Measurements from ENCODE around the gene CATSPERD.
A peak's percentile ranks its signal among the peaks of the same experiment; 100 is the strongest.

The CATSPERD gene

DNA sequence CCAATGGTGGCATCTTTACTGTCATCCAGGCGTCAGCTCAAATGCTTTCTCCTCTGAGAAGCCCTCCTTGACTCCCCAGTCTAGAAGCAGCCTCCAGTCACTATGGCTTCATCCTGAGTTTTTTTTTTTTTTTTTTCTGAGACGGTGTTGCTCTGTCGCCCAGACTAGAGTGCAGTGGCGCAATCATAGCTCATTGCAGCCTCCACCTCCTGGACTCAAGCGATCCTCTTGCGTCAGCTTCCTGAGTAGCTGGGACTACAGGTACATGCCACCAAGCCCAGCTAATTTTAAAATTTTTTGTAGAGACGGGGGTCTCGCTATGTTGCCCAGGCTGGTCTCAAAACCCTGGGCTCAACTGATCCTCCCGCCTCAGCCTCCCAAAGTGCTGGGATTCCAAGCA is 88.6 kb downstream of the CATSPERD start:
- DNase-seq = no peak

DNA sequence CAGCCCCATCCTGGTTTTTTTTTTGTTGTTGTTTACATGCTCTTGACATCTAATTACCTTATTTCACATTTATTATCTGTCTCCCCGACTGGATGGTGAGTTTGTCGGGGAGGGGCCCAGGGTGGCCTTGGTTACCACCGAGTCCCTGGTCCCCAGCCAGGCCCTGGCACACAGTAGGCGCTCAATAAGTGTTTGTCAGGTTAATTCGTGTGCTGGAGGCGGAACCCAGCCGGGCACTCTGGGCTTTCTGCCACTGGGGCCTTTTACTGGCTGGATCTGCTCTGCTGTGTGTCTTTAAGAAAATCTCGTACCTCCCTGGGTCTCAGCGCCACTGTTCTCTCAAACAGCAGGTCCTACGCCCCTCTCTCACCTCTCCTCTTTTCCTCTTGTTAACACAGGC is 89.0 kb downstream of the CATSPERD start:
- DNase-seq = no peak

DNA sequence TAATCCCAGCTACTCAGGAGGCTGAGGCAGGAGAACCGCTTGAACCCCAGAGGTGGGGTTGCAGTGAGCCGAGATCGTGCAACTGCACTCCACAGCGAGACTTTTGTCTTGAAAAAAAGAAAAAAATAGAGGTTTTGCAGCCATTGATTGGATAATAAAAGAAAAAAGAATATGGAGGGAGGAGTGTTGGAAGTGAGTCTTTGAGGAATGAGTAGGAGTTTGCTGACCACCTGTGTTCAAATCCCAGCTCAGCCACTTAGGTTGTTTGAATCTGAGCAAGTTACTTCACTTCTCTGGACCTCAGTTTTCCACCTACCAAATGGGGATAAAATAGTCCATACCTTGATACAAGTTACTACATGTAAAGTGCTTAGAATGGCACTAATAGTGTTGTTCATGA is 90.7 kb downstream of the CATSPERD start:
- DNase-seq = no peak

DNA sequence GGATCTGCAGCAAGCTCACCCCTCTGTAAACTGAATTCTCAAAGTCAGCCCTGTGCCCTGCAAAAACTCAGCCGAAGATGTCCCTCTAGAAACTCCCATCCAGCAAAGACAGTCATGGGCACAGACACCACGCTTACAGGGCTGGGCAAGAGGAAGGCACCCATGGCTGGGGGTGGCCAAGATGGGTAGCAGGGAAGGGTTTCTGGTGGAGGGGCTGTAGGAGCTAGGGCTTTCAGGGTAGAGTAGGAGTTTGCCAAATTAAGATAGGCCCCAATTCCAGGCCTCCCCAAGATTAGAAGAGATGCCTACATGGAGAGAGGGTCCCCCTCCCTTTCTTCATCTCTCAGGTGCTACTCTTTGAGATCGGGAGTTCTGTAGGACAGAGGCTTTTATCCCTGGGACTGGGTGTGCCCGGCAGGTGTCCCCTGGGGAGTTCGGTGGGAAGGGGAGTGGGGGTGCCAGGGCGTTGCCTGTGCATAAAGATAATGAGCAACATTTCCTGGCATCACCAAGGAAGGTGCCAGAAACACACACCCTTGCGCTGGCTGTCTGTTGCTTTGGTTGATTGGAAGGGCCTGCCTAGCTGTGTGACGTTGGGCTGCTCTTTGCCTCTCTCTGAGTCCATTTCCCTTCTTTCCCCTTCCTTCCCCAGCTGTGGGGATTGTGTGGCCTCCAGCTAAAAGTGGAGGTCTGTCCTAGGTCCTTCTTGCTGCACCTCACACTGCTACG is 93.8 kb downstream of the CATSPERD start:
- no peak for DNase-seq

DNA sequence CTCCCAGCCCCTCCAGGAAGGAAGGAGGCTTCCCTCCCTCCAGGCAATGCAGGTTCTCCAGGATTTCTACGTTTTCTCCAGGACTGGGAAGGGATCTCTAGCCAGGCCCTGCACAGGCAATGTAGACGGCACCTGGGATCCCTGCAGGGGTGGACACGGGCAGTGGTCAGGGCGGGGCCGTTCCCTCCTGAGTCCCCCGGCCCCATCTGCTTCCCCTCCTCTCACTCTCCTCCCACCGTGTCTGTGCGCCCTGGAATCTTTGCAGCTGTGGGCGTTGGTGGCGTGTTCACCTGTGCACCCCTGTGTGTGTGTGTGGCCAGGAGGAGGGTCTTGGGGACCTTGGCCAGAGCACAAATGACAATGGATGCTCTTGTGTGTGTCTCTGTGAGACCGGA is 94.4 kb downstream of the CATSPERD start:
- DNase-seq = no peak

DNA sequence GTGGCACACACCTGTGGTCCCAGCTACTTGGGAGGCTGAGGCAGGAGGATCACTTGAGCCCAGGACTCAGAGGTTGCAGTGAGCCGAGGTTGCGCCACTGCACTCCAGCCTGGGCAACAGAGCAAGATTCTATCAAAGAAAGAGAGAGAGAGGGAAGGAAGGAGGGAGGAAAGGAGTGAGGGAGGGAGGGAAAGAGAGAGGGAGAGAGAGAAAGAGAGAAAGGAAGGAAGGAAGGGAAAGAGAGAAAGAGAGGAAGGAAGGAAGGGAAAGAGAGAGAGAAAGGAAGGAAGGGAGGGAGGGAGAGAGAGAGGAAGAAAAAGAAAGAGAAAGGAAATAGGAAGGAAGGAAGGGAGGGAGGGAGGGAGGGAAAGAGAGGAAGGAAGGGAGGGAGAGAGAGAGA is 96.8 kb downstream of the CATSPERD start:
- no peak for DNase-seq

DNA sequence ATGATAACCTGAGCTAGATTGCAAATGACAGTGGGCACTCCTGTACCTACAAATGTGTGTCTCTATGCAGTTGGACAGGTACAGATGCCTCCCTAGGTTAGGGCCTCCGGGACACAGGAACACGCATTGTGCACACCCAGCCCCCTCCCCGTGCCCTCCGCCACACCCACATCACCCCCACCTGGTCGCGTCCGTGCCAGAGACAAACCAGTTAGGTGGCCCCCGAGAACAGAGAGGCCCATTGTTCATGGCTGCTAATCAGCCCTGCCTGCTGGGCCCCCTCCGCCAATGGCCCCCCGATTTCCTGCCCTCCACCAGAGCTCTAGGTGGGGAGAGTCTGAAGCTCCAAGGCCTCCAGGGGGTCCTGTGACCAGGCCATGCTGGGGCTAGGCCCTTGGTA is 98.2 kb downstream of the CATSPERD start:
- DNase-seq = no peak

DNA sequence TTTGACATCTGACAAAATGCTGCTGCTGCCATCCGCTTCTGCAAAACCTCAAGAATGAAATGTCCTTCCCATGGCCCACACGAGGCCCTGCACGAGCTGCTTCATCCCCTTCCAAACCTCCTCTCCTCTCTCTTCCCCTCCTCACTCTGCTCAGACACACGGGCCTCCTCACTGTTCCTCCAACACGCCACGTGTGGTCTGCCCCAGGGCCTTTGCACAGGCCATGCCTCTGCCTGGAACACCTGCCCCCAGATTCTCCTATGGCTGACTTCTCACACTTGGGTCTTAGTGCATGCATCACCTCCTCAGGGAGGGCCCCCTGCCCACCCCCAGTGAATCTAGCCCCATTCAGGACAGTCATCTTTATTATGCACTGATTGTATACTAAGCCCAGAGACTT is 100.3 kb downstream of the CATSPERD start:
- no peak for DNase-seq

DNA sequence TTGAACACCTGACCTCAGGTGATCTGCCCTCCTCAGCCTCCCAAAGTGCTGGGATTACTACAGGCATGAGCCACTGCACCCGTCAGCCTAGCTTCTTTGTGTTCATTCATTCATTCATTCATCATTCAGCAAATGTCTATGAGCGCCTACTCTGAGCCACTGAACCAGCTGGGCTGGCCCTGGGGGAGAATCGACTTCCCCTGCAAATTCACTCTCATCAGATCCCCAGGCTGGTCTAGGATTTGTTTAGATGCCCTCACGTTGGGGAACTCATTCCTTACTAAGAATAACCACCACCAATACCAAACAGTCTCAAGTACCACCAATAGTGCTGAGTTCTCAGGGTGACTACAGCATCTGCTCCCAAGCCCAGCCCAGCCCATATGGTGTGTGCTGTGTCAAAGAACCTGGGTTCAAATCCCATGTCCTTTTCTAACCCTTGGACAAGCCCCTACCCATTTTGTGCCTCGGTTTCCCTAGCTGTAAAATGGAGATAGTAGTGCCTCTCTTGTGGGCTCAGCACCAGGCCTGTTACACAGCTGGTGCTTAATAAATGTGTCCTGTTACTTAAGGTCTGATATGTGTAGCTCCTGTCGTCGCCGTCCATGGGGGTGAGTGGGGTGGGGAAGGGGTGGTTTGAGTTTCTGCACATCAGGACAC is 101.2 kb downstream of the CATSPERD start:
- DNase-seq = no peak

DNA sequence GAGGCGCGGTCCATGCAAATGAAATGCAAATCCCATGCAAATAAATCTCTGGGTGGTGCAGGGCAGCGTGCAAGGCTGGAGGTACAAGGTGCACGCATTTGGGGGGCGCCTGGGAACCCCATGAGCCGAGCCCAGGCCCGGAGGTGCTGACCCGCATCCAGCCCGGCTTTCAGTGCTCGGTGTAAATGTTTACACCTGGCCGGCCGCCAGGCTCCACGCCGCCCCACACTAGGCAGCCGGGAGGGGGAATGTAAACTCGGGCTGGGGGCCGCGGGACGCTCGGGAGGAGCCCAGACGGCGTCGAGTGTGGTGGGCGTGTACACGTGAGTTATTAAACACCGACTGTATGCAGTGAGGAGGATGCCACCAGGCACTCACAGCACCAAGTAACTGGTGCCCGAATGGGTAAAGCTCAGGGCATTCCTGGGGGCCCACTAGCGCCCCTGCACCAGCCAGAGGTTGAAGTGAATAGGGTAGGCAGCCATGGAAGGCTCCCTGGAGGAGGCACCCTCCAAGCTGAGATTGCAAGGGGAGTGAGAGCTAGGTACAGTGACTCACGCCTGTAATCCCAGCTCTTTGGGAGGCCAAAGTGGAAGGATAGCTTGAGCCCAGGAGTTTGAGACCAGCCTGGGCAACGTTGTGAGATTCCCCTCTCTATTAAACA is 101.9 kb downstream of the CATSPERD start:
- no peak for DNase-seq

DNA sequence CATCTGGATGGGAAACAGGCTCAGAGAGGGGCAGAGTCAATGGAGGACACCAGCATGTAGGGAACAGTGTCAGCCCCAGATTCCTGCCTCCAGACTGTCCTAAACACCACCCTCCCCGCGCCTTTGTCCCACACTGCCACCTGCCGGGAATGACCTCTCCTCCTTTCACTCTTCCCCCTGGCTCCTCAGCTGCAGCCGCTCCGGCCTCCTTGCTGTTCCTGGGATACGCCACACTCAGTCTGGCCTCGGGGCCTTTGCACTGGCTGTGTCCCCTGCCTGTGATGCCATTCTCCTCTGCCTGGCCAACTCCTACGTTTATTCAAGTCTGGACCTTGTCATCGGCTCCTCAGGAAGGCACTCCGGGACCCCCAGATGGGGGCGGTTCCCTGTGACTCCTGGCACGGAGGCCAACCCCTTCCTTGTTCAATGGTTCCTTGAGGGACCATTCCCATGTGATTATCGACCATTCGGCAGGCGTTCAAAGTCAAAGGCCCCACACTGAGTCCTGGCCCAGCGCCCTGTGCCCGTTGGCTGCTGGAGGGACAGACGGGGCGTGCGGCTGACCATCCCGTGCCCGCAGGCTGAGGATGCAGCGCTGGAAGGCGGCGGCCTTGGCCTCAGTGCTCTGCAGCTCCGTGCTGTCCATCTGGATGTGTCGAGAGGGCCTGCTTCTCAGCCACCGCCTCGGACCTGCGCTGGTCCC is 103.3 kb downstream of the CATSPERD start:
- no peak for DNase-seq

DNA sequence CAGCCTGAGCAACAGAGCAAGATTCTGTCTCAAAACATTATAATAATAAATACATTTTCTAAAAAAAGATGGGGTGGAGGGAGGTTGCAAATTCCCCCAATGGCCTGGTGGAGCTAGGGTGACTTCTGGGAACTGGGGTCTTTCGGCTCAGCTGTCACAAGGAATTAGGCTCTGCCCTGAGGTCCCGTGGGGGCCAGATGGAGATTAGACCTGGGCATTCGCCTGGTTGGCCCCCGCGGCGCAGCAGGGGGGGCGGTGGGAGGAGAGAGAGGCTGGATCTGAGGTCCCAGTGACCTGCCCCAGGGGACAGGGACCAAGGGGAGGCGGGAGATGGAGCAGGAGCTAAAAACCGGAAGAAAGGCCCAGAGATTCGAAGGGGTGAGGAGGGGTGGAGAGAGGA is 104.3 kb downstream of the CATSPERD start:
- peak; percentile 60 for DNase-seq

DNA sequence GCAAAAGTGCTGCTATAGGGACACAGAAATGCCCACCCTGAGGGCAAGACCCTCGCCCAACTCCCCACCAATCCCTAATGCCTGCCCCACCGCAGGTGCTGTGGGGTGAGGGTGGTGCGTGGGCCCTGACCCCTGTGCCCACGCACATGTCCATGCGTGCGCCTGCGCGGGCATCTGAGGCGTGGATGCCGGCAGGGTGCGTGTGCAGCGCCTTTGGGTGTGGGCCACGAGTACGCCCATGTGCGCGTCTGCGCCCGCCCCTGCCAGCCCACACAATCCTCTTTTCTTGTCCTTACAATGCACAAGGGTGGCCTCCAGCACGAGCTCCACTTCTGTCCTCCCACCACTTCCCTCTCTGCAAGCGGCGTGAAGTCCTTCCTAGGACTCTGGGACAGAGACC is 104.7 kb downstream of the CATSPERD start:
- DNase-seq = no peak

DNA sequence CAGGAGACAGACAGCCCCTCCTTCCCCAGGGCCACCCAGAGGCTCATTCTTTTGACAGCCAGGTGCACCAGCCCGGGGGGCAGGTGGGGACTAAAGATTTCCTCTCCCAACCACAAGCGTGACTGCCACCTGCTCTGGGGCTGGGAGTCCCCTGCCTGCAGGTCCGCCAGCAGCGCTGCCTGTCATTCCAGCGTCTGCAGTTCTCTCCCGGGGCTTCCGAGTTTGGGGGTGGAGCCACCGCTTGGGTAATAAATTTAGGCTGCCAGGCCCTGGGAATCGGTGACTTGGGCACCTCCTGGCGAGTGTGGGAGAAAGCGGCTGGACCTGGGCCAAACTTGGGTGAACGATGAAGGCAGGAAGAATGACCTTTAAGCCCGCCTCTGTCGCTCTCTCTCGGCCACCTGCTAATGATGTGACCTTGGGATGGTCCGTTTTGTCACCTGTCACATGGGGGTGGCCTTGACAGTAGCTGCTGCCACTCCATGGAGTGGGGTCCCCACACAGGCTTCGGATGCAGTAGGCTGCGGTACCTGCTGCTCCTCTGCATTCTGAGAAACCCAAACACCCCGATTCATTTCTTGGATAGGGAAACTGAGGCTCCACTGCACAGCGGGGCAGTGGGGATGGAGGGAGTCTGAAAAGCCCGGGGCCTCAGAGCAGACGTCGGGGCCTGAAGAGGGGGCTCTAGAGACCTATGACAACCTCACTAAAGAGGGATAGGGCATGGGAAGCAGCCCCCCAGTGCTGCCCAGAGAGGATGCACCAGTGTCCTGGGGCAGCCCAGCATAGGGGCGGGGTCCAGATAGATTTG is 106.3 kb downstream of the CATSPERD start:
- peak; percentile 62 for DNase-seq

DNA sequence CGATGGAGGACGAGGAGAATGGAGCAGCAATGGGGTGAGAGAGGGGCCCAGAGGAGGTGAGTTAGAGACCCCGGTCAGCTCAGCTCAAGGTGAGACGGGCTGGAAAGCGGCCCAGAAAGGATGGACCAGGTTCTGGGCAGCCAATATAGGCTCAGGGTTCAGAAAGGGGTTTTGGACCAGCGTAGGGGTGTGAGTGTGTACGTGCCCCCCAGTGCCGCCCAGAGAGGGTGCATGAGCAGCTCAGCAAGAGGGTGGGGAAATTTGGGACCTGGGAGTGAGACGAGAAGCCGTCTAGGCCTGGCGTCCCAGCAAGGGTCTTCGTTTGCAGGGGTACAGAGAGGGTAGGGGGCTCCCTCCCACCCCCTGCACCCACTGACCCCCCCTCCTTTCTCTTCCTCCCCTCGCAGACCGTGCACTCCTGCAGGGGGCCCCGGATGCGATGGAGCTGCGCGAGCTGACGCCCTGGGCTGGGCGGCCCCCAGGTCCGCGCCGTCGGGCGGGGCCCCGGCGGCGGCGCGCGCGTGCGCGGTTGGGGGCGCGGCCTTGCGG is 107.0 kb downstream of the CATSPERD start:
- no peak for DNase-seq

DNA sequence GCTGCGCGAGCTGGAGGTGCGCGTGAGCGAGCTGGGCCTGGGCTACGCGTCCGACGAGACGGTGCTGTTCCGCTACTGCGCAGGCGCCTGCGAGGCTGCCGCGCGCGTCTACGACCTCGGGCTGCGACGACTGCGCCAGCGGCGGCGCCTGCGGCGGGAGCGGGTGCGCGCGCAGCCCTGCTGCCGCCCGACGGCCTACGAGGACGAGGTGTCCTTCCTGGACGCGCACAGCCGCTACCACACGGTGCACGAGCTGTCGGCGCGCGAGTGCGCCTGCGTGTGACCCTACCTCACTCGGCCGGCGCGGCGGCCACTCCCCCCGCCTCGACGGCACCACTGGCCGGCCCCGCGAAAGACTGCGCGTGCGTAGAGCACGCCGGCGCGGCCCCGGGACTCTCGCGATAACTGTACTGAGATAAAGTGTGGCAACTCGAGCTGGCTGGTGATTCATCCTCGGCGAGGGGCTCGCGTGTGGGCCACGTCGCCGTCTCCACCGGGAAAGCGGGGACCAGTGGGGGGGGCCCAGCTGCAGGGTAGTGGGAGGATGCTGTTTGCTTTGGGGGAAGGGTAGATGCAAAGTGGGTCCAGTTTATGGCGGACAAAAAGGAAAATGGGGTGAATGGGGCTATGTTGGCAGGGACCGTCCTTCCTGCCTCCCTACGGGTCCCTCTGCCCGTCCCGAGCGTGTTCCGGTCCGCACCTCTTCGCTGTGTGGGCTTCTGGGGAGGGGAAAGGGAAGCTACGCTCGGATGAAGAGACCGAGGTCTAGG is 107.6 kb downstream of the CATSPERD start:
- peak; percentile 98 for DNase-seq
